Measurements from ENCODE around the gene SLC2A10. TPM values are rescaled to one million over a fixed set of nuclear protein-coding genes. Genes with fewer than 3 reads are reported as not detected.
A peak's percentile ranks its signal among the peaks of the same experiment; 100 is the strongest.

The SLC2A10 gene
- total RNA-seq, 4 donors from 2014 or later, result 33.7 to 53.0 (median 51.1) TPM

- intact Hi-C loops (cut with DNase I), result no loop called here
- Histone ChIP-seq H3K4me1 (peaks cover 3 to 7% of the 10 kb centered on the region in 2 donors), H3K36me3 (no peaks in the 10 kb centered on the region), H3K4me3 (replicated peaks in 1 of 3) (no peak overlapping the region), H3K27ac (no peak overlapping the region), H3K27me3 (no peaks in the 10 kb centered on the region), H3K9me3 (no peaks in the 10 kb centered on the region)
- no peak for DNase-seq
- no peak for TF ChIP-seq POLR2A (IDR thresholded peaks at IDR 0.05)
- TF ChIP-seq CTCF (IDR thresholded peaks at IDR 0.05), result no peak
- WGBS, 2 donors, result 77 to 88% methylated on average over 4 of the region's 4 CpGs
Measured at GRCh38 chr20:46678516-46678915, 30.9 kb upstream of the SLC2A10 start.

- intact Hi-C loops (cut with DNase I), result loop anchor here (5.0 kb wide), 1 partner anchor 158 kb away; no protein-coding TSS in a partner anchor
Measured at GRCh38 chr20:46680684-46681031, 28.8 kb upstream of the SLC2A10 start.

GRCh38 chr20:46681032-46681854 lies 28.2 kb upstream of the SLC2A10 start:
- no peaks in the 10 kb centered on the region for H3K9me3 ChIP-seq
- peak; percentile 65 to 74 for DNase-seq
- H3K4me1 ChIP-seq, result peaks cover 6 to 12% of the 10 kb centered on the region in 2 donors
- no peak overlapping the region for H3K27ac ChIP-seq
- peaks cover 0 to 7% of the 10 kb centered on the region in 2 donors for H3K36me3 ChIP-seq
- intact Hi-C loops (cut with DNase I), result loop anchor here (5.0 kb wide), 1 partner anchor 159 kb away; no protein-coding TSS in a partner anchor
- WGBS, 2 donors, result 50 to 51% methylated on average over 14 of the region's 14 CpGs
- TF ChIP-seq POLR2A (IDR thresholded peaks at IDR 0.05), result no peak
- TF ChIP-seq CTCF (IDR thresholded peaks at IDR 0.05), result peak; percentile 53 to 96 (median 75)
- H3K4me3 ChIP-seq (replicated peaks in 1 of 3), result no peak overlapping the region
- H3K27me3 ChIP-seq, result no peaks in the 10 kb centered on the region

More at GRCh38 chr20:46680684-46681031, 28.8 kb upstream of the SLC2A10 start:
- Histone ChIP-seq H3K9me3 (no peaks in the 10 kb centered on the region), H3K27ac (no peak overlapping the region), H3K4me1 (peaks cover 6 to 12% of the 10 kb centered on the region in 2 donors), H3K27me3 (no peaks in the 10 kb centered on the region), H3K4me3 (replicated peaks in 1 of 3) (no peak overlapping the region), H3K36me3 (peaks cover 0 to 5% of the 10 kb centered on the region in 2 donors)
- WGBS, 2 donors, result 96 to 100% methylated on average over 2 of the region's 2 CpGs
- no peak for TF ChIP-seq CTCF (IDR thresholded peaks at IDR 0.05)
- no peak for TF ChIP-seq POLR2A (IDR thresholded peaks at IDR 0.05)
- no peak for DNase-seq

GRCh38 chr20:46682063-46682821 lies 27.2 kb upstream of the SLC2A10 start:
- H3K27ac ChIP-seq, result no peak overlapping the region
- H3K9me3 ChIP-seq, result no peaks in the 10 kb centered on the region
- intact Hi-C loops (cut with DNase I), result loop anchor here (5.0 kb wide), 1 partner anchor 160 kb away; no protein-coding TSS in a partner anchor
- DNase-seq, result no peak
- peaks cover 8 to 15% of the 10 kb centered on the region in 2 donors for H3K4me1 ChIP-seq
- no peaks in the 10 kb centered on the region for H3K27me3 ChIP-seq
- no peak for TF ChIP-seq POLR2A (IDR thresholded peaks at IDR 0.05)
- no peak for TF ChIP-seq CTCF (IDR thresholded peaks at IDR 0.05)
- WGBS, 2 donors, result 86% methylated on average over 9 of the region's 9 CpGs
- H3K36me3 ChIP-seq, result peaks cover 0 to 10% of the 10 kb centered on the region in 2 donors
- H3K4me3 ChIP-seq (replicated peaks in 1 of 3), result no peak overlapping the region
